K562 (cell line): ENCODE data around the gene LDHAL6A. TPM values are rescaled to one million over a fixed set of nuclear protein-coding genes. Genes with fewer than 3 reads are reported as not detected.

ENCODE experiments used
- ATAC-seq: fragments of 200-7000 bp; cut with Tn5 transposase; 3 replicates; pipeline ENCODE4 v1.9.1; 2020; ENCODE audit warnings: moderate library complexity
- BruUV-seq: library from RNA; stranded (reverse); fragments of 400-500 nt; replicated peaks from 2 replicates; lab custom pipeline; 2021; lab: Mats Ljungman, UMichigan
- CTCF ChIA-PET: fragments of 300-600 bp; formaldehyde crosslinking; extraction: SDS; loops from one replicate; lab custom pipeline; 2021; ENCODE audit warnings: low intra/inter-chr PET ratio; lab: Yijun Ruan, JAX
- POLR2A ChIA-PET: fragments of 300-600, 350-650 bp; sonication (Branson Sonifier 250); formaldehyde crosslinking; extraction: SDS; loops from one replicate; lab custom pipeline; 2021; ENCODE audit warnings: antibody characterized with exemption, inconsistent platforms; lab: Yijun Ruan, JAX
- DNase-seq, 4 experiments: peaks; one replicate each; pipeline versions ENCODE4 v3.0.0 to v3.0.0-alpha.2; 2011 to 2018; ENCODE audit warnings: low spot score in 3 of 4, mixed read lengths in 3 of 4; ENCODE audit errors: extremely low read depth in 1 of 4
- FAIRE-seq: peaks from 2 replicates; lab custom pipeline; 2011; peaks lifted over from hg19 to GRCh38; lab: Jason Lieb, UNC
- H2AFZ ChIP-seq: 2 replicates; pipeline ENCODE4 v1.6.0; 2011; ENCODE audit warnings: low read depth, low read length, control low read depth, inconsistent platforms
- H3K27ac ChIP-seq: fragments of 200-600 bp; 3 replicates; pipeline ENCODE4 v1.8.0; 2011; ENCODE audit warnings: low read depth, mild to moderate bottlenecking, control low read depth, inconsistent platforms, low read length, moderate library complexity, mixed read lengths; ENCODE audit errors: extremely low read depth
- H3K27me3 ChIP-seq, 2 experiments: fragments of 300-600 bp in 1 of 2; 2 replicates in 1 of 2; 3 replicates in 1 of 2; pipeline versions ENCODE4 v1.6.0 to v1.8.0; 2011; ENCODE audit warnings: inconsistent platforms in 2 of 2, low read length in 2 of 2, mild to moderate bottlenecking in 1 of 2, mixed read lengths in 1 of 2, moderate library complexity in 1 of 2; ENCODE audit not compliant: control insufficient read depth in 2 of 2, insufficient read depth in 2 of 2
- H3K36me3 ChIP-seq: fragments of 300-600 bp; 3 replicates; pipeline ENCODE4 v1.8.0; 2011; ENCODE audit warnings: mild to moderate bottlenecking, low read length, inconsistent platforms; ENCODE audit not compliant: control insufficient read depth, insufficient read depth
- H3K4me1 ChIP-seq, 2 experiments: fragments of 200-600 bp in 1 of 2; replicated peaks in 1 of 2; 2 replicates in 1 of 2; 3 replicates in 1 of 2; pipeline versions ENCODE4 v1.5.1 to v1.8.0; 2011; ENCODE audit warnings: inconsistent platforms in 2 of 2, low read length in 2 of 2, mild to moderate bottlenecking in 1 of 2, mixed read lengths in 1 of 2, moderate library complexity in 1 of 2; ENCODE audit not compliant: control insufficient read depth in 2 of 2, insufficient read depth in 2 of 2
- H3K4me2 ChIP-seq: 2 replicates; pipeline ENCODE4 v1.6.1; 2011; ENCODE audit warnings: low read length, control low read depth, inconsistent platforms, mixed read lengths; ENCODE audit not compliant: insufficient read depth
- H3K4me3 ChIP-seq: fragments of 200-600 bp; sonication (generic), shearing (Covaris generic); 2 replicates; pipeline ENCODE4 v1.5.1; 2016; ENCODE audit warnings: control low read depth, inconsistent platforms
- H3K79me2 ChIP-seq: fragments of 200-600 bp; 3 replicates; pipeline ENCODE4 v1.8.0; 2011; ENCODE audit warnings: low read length, inconsistent platforms; ENCODE audit not compliant: control insufficient read depth, insufficient read depth
- H3K9ac ChIP-seq, 2 experiments: 2 replicates each; pipeline versions ENCODE4 v1.6.0 to v1.6.1; 2011; ENCODE audit warnings: low read depth in 2 of 2, low read length in 2 of 2, control low read depth in 1 of 2, inconsistent platforms in 1 of 2, mild to moderate bottlenecking in 1 of 2, mixed read lengths in 1 of 2; ENCODE audit not compliant: insufficient read depth in 1 of 2
- H3K9me1 ChIP-seq: one replicate; pipeline ENCODE4 v1.6.0; 2011; ENCODE audit warnings: inconsistent platforms, mild to moderate bottlenecking, low read length, moderate library complexity; ENCODE audit not compliant: control insufficient read depth, insufficient read depth
- H3K9me3 ChIP-seq: replicated peaks from 2 replicates; pipeline ENCODE4 v1.5.1; 2011; ENCODE audit warnings: low read depth, low read length, inconsistent platforms; ENCODE audit not compliant: control insufficient read depth, insufficient read depth
- H4K20me1 ChIP-seq: replicated peaks from 2 replicates; pipeline ENCODE4 v1.6.1; 2011; ENCODE audit warnings: low read length, inconsistent platforms, mixed read lengths; ENCODE audit not compliant: control insufficient read depth, insufficient read depth
- FOXJ3 ChIP-seq: sonication (generic); formaldehyde crosslinking; IDR thresholded peaks from 2 replicates; pipeline ENCODE4 v1.4.0; 2020; ENCODE audit warnings: mild to moderate bottlenecking, missing genetic modification reagents
- FOXP1 ChIP-seq: sonication (generic); formaldehyde crosslinking; IDR thresholded peaks from 2 replicates; pipeline ENCODE4 v1.8.0; 2022; ENCODE audit warnings: mild to moderate bottlenecking, missing genetic modification reagents
- GATAD2A ChIP-seq: fragments of 450-650 bp; IDR thresholded peaks from 2 replicates; pipeline ENCODE4 v1.6.1; 2017
- HSF4 ChIP-seq: fragments of 250-450 bp; sonication (Bioruptor Pico); IDR thresholded peaks from 2 replicates; pipeline ENCODE4 v2.1.2; 2022; ENCODE audit warnings: mild to moderate bottlenecking, moderate library complexity, borderline replicate concordance
- RBM34 ChIP-seq: fragments of 200-400 bp; formaldehyde crosslinking; IDR thresholded peaks from 2 replicates; pipeline ENCODE4 v1.6.1; 2018; ENCODE audit warnings: low read length, borderline replicate concordance; ENCODE audit not compliant: insufficient read depth
- SMARCE1 ChIP-seq: fragments of 450-650 bp; IDR thresholded peaks from 2 replicates; pipeline ENCODE4 v1.7.1; 2016; ENCODE audit warnings: mild to moderate bottlenecking
- WGBS: fragments of 100-300 bp; shearing (Covaris generic); methylation state at CpG from one replicate; pipeline ENCODE4 v1.1.6; 2016; ENCODE audit warnings: low coverage, mixed read lengths; ENCODE audit not compliant: insufficient coverage; ENCODE audit errors: missing lambda C conversion rate; 5-methylcytosine and 5-hydroxymethylcytosine counted together
- in situ Hi-C: fragments of 300-500 bp; cut with MboI; formaldehyde crosslinking; loops from 4 replicates; pipeline ENCODE4 v1.15.0; 2018; ENCODE audit warnings: inconsistent platforms, mixed read lengths
- intact Hi-C: fragments of 100-400 bp; cut with micrococcal nuclease; formaldehyde crosslinking; loops from 2 replicates; pipeline ENCODE4 v1.14.2; 2022
- polyA plus RNA-seq, 8 experiments: library from polyadenylated mRNA; depleted of rRNA in 4 of 8; stranded (reverse) in 5 of 8; unstranded in 3 of 8; fragments of >200 nt; fragmentation: Nextera tagmentation in 2 of 8; fragmentation: Illumina TruSeq in 1 of 8; extraction: Ambion mirVana in 2 of 8; extraction: Trizol in 1 of 8; gene quantifications; 2 replicates each; pipeline versions ENCODE4 v1.2.1 to v1.2.3, GENCODE V29; 2011 to 2014; ENCODE audit warnings: inconsistent platforms in 1 of 8, missing spikeins in 1 of 8
- total RNA-seq, 7 experiments: library from RNA; depleted of rRNA in 6 of 7; stranded (reverse); fragments of >200 nt in 6 of 7; fragmentation: Illumina TruSeq in 2 of 7; extraction: Trizol in 2 of 7; gene quantifications; 2 replicates each; pipeline versions ENCODE4 v1.2.1 to v1.2.3, GENCODE V29; 2011 to 2021; ENCODE audit warnings: low replicate concordance in 1 of 7
- TF ChIP-seq, protein P1 (sequence below): fragments of 250-450 bp; sonication (Bioruptor Pico); IDR thresholded peaks from 2 replicates; pipeline ENCODE4 v1.4.0; 2020; ENCODE audit warnings: mild to moderate bottlenecking, moderate library complexity, borderline replicate concordance

Gene LDHAL6A
- total and polyA plus RNA-seq, 9 of the 15 experiments (the other 6 are each of a cell fraction or from before 2014, with no cell fraction given): 0.04 TPM; not detected in 8

GRCh38 chr11:18491924-18492323, 36.3 kb downstream of the LDHAL6A start:
- FAIRE-seq: peak; percentile 46
- no peak overlapping the region for H3K9ac ChIP-seq
- H3K4me1 ChIP-seq: peaks cover 4 to 11% of the 10 kb centered on the region in 2 experiments; a peak in 3 of 5 replicates
- DNase-seq: no peak
- no peaks in the 10 kb centered on the region for H3K9me1 ChIP-seq
- H3K36me3 ChIP-seq: peaks cover 15% of the 10 kb centered on the region; the same call in 2 of the 3 replicates
- H3K9me3 ChIP-seq: no peaks in the 10 kb centered on the region
- POLR2A ChIA-PET: interaction anchor here (0.6 to 1.5 kb wide), 5 partner anchors 9 to 82 kb away, joined by 3 to 4 read pairs (median 3); no protein-coding TSS in a partner anchor
- CTCF ChIA-PET: no interaction called here
- WGBS: 96% methylated on average over 2 of the region's 2 CpGs
- BruUV-seq: no TSS peak
- peaks cover 10% of the 10 kb centered on the region; the same call in 1 of the 2 replicates for H4K20me1 ChIP-seq
- no peaks in the 10 kb centered on the region for H3K27me3 ChIP-seq
- ATAC-seq: no peak
- no peak overlapping the region for H2AFZ ChIP-seq
- intact Hi-C loops (no loop called here), in situ Hi-C loops (no loop called here)
- H3K4me3 ChIP-seq: no peak overlapping the region
- H3K4me2 ChIP-seq: no peak overlapping the region
- H3K79me2 ChIP-seq: no peaks in the 10 kb centered on the region
- TF ChIP-seq FOXP1 (CRISPR knock-in tag) (no peak), FOXJ3 (CRISPR knock-in tag) (no peak), RBM34 (no peak), SMARCE1 (no peak), GATAD2A (no peak), HSF4 (CRISPR knock-in tag) (no peak)
- TF ChIP-seq, protein P1, sequence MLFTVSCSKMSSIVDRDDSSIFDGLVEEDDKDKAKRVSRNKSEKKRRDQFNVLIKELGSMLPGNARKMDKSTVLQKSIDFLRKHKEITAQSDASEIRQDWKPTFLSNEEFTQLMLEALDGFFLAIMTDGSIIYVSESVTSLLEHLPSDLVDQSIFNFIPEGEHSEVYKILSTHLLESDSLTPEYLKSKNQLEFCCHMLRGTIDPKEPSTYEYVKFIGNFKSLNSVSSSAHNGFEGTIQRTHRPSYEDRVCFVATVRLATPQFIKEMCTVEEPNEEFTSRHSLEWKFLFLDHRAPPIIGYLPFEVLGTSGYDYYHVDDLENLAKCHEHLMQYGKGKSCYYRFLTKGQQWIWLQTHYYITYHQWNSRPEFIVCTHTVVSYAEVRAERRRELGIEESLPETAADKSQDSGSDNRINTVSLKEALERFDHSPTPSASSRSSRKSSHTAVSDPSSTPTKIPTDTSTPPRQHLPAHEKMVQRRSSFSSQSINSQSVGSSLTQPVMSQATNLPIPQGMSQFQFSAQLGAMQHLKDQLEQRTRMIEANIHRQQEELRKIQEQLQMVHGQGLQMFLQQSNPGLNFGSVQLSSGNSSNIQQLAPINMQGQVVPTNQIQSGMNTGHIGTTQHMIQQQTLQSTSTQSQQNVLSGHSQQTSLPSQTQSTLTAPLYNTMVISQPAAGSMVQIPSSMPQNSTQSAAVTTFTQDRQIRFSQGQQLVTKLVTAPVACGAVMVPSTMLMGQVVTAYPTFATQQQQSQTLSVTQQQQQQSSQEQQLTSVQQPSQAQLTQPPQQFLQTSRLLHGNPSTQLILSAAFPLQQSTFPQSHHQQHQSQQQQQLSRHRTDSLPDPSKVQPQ (CRISPR knock-in tag): no peak
- H3K27ac ChIP-seq: no peak overlapping the region
